Natural killer cell (primary cell): ENCODE measurements around the gene DNLZ. TPM values are rescaled to one million over a fixed set of nuclear protein-coding genes. Genes with fewer than 3 reads are reported as not detected.

Experiments used
- ATAC-seq, 3 donors: fragments of 150-1000 bp in 2 of 3; fragments of 200-7000 bp in 1 of 3; cut with Tn5 transposase; 1 replicate in 1 of 3; 2 replicates in 2 of 3; pipeline ENCODE4 v1.10.0; 2021; ENCODE audit warnings: mild to moderate bottlenecking in 2 of 3, moderate library complexity in 2 of 3
- DNase-seq, 2 donors: peaks; one replicate each; pipeline versions ENCODE4 v3.0.0 to v3.0.0-alpha.2; 2013 to 2021; ENCODE audit warnings: mixed read lengths in 1 of 2
- H3K27ac ChIP-seq: one replicate; pipeline ENCODE4 v1.5.1; 2013; ENCODE audit warnings: mild to moderate bottlenecking, low read length
- H3K27me3 ChIP-seq: one replicate; pipeline ENCODE4 v1.6.1; 2013; ENCODE audit warnings: low read length; ENCODE audit not compliant: control insufficient read depth, insufficient read depth
- H3K36me3 ChIP-seq: one replicate; pipeline ENCODE4 v1.6.1; 2013; ENCODE audit warnings: low read length; ENCODE audit not compliant: control insufficient read depth, insufficient read depth
- H3K4me1 ChIP-seq: one replicate; pipeline ENCODE4 v1.6.1; 2013; ENCODE audit warnings: low read length; ENCODE audit not compliant: control insufficient read depth, insufficient read depth
- H3K4me3 ChIP-seq: one replicate; pipeline ENCODE4 v1.5.1; 2013; ENCODE audit warnings: low read length
- H3K9me3 ChIP-seq: one replicate; pipeline ENCODE4 v1.6.1; 2013; ENCODE audit warnings: low read length; ENCODE audit not compliant: control insufficient read depth, insufficient read depth
- H3K27ac Mint-ChIP-seq, 2 donors: one replicate each; pipeline ENCODE4 v1.8.0; 2022; ENCODE audit warnings: mild to moderate bottlenecking in 2 of 2, mixed read lengths in 2 of 2, moderate library complexity in 1 of 2
- H3K27me3 Mint-ChIP-seq, 2 donors: one replicate each; pipeline ENCODE4 v1.8.0; 2022; ENCODE audit warnings: low read depth in 2 of 2, mixed read lengths in 2 of 2
- H3K36me3 Mint-ChIP-seq: one replicate; pipeline ENCODE4 v1.8.0; 2022; ENCODE audit warnings: mixed read lengths
- H3K4me1 Mint-ChIP-seq, 2 donors: one replicate each; pipeline ENCODE4 v1.8.0; 2022; ENCODE audit warnings: mixed read lengths in 2 of 2
- H3K4me3 Mint-ChIP-seq: one replicate; pipeline ENCODE4 v1.8.0; 2022; ENCODE audit warnings: mild to moderate bottlenecking, moderate library complexity, mixed read lengths
- H3K9me3 Mint-ChIP-seq, 2 donors: one replicate each; pipeline ENCODE4 v1.8.0; 2022; ENCODE audit warnings: mixed read lengths in 2 of 2
- CTCF ChIP-seq: fragments of 200-600 bp; IDR thresholded peaks from one replicate; pipeline ENCODE4 v1.8.0; 2022; ENCODE audit warnings: antibody characterized with exemption
- WGBS: methylation state at CpG from one replicate; pipeline ENCODE4 v1.1.7; 2013; ENCODE audit warnings: missing lambda C conversion rate; ENCODE audit not compliant: insufficient coverage; 5-methylcytosine and 5-hydroxymethylcytosine counted together
- intact Hi-C: fragments of 100-400 bp; cut with micrococcal nuclease; formaldehyde crosslinking; loops from one replicate; pipeline ENCODE4 v1.14.2; 2022
- total RNA-seq, 4 donors: library from RNA; stranded (reverse); fragments of 120-200 nt in 1 of 4; gene quantifications; one replicate each; pipeline versions ENCODE4 v1.2.3 to v1.2.4, GENCODE V29; 2013 to 2022

Gene DNLZ
- total RNA-seq, 3 donors from 2014 or later (not counting 1 experiment from before 2014, with no cell fraction given) = 24.6 to 34.8 (median 28.9) TPM

- no peak overlapping the region for H3K4me3 Mint-ChIP-seq
- H3K9me3 ChIP-seq = no peaks in the 10 kb centered on the region
These were observed 14.8 kb upstream of the DNLZ start for GRCh38 chr9:136378170-136379002.

GRCh38 chr9:136377341-136378169 is 14.0 kb upstream of the DNLZ start:
- no peak overlapping the region for H3K27ac ChIP-seq
- DNase-seq = no peak
- H3K4me3 ChIP-seq = no peak overlapping the region
- H3K4me1 Mint-ChIP-seq = no peaks in the 10 kb centered on the region
- no peak overlapping the region for H3K27ac Mint-ChIP-seq
- peaks cover 20% of the 10 kb centered on the region for H3K4me1 ChIP-seq
- H3K9me3 Mint-ChIP-seq = no peaks in the 10 kb centered on the region
- 86% methylated on average over 32 of the region's 32 CpGs for WGBS
- peaks cover 3% of the 10 kb centered on the region for H3K27me3 ChIP-seq
- no peaks in the 10 kb centered on the region for H3K27me3 Mint-ChIP-seq
- H3K4me3 Mint-ChIP-seq = no peak overlapping the region
- TF ChIP-seq CTCF = no peak
- H3K36me3 Mint-ChIP-seq = no peaks in the 10 kb centered on the region
- H3K36me3 ChIP-seq = peaks cover 20% of the 10 kb centered on the region
- intact Hi-C loops = no loop called here
- no peaks in the 10 kb centered on the region for H3K9me3 ChIP-seq
- ATAC-seq = no peak

More at GRCh38 chr9:136378170-136379002, 14.8 kb upstream of the DNLZ start:
- TF ChIP-seq CTCF = no peak
- H3K4me1 Mint-ChIP-seq = no peaks in the 10 kb centered on the region
- Histone ChIP-seq H3K27ac (no peak overlapping the region), H3K4me3 (no peak overlapping the region), H3K36me3 (peaks cover 27% of the 10 kb centered on the region), H3K27me3 (no peaks in the 10 kb centered on the region), H3K4me1 (peaks cover 11% of the 10 kb centered on the region)
- intact Hi-C loops = no loop called here
- no peaks in the 10 kb centered on the region for H3K9me3 Mint-ChIP-seq
- 93% methylated on average over 28 of the region's 28 CpGs for WGBS
- H3K27ac Mint-ChIP-seq = no peak overlapping the region
- DNase-seq (no peak), ATAC-seq (no peak)
- no peaks in the 10 kb centered on the region for H3K27me3 Mint-ChIP-seq
- no peaks in the 10 kb centered on the region for H3K36me3 Mint-ChIP-seq

- no peaks in the 10 kb centered on the region for H3K36me3 Mint-ChIP-seq
- intact Hi-C loops = no loop called here
- H3K4me3 ChIP-seq = no peak overlapping the region
- H3K4me1 Mint-ChIP-seq = no peaks in the 10 kb centered on the region
- 89% methylated on average over 8 of the region's 8 CpGs for WGBS
- peaks cover 3% of the 10 kb centered on the region for H3K27me3 ChIP-seq
- DNase-seq (no peak), ATAC-seq (no peak)
- no peaks in the 10 kb centered on the region for H3K27me3 Mint-ChIP-seq
- no peak overlapping the region for H3K27ac ChIP-seq
- peaks cover 12% of the 10 kb centered on the region for H3K36me3 ChIP-seq
- no peak overlapping the region for H3K4me3 Mint-ChIP-seq
- H3K9me3 ChIP-seq = no peaks in the 10 kb centered on the region
- TF ChIP-seq CTCF = no peak
- H3K9me3 Mint-ChIP-seq = no peaks in the 10 kb centered on the region
- H3K27ac Mint-ChIP-seq = no peak overlapping the region
- peaks cover 28% of the 10 kb centered on the region for H3K4me1 ChIP-seq
These were observed 12.9 kb upstream of the DNLZ start for GRCh38 chr9:136376457-136376856.
